IMR-90 (cell line): ENCODE data around the gene TNRC6C. TPM values are rescaled to one million over a fixed set of nuclear protein-coding genes. Genes with fewer than 3 reads are reported as not detected.

Experiments
- ATAC-seq: fragments of 200-7000 bp; cut with Tn5 transposase; 2 replicates; pipeline ENCODE4 v1.9.1; 2020; ENCODE audit warnings: low read depth, mild to moderate bottlenecking, moderate library complexity
- BruUV-seq: library from RNA; stranded (reverse); fragments of 400-500 nt; replicated peaks from 2 replicates; lab custom pipeline; 2021; lab: Mats Ljungman, UMichigan
- CTCF ChIA-PET: fragments of 300-600 bp; formaldehyde crosslinking; extraction: SDS; loops from one replicate; lab custom pipeline; 2021; ENCODE audit warnings: antibody characterized with exemption; lab: Yijun Ruan, JAX
- POLR2A ChIA-PET: fragments of 300-600 bp; sonication (Branson Sonifier 250); formaldehyde crosslinking; loops from one replicate; lab custom pipeline; 2022; ENCODE audit warnings: antibody characterized with exemption; ENCODE audit not compliant: unreplicated experiment; lab: Charles Lee
- DNase-seq: peaks from one replicate; pipeline ENCODE4 v3.0.0; 2013
- H2AFZ ChIP-seq: replicated peaks from 2 replicates; pipeline ENCODE3; 2013; ENCODE audit warnings: low read length, mild to moderate bottlenecking; ENCODE audit not compliant: poor library complexity
- H2AK5ac ChIP-seq: 2 replicates; pipeline ENCODE4 v1.6.1; 2013; ENCODE audit warnings: low read depth, low read length, inconsistent platforms
- H2AK9ac ChIP-seq: replicated peaks from 2 replicates; pipeline ENCODE3; 2013; ENCODE audit warnings: mild to moderate bottlenecking, low read depth, low read length, moderate library complexity; ENCODE audit not compliant: poor library complexity
- H2BK120ac ChIP-seq: 2 replicates; pipeline ENCODE4 v1.6.1; 2013; ENCODE audit warnings: low read depth, low read length, inconsistent platforms
- H2BK15ac ChIP-seq: 3 replicates; pipeline ENCODE4 v1.6.1; 2013; ENCODE audit warnings: low read depth, low read length, inconsistent platforms
- H2BK20ac ChIP-seq: 2 replicates; pipeline ENCODE4 v1.6.1; 2013; ENCODE audit warnings: low read depth, mild to moderate bottlenecking, inconsistent platforms, low read length, moderate library complexity
- H2BK5ac ChIP-seq: 2 replicates; pipeline ENCODE4 v1.6.1; 2013; ENCODE audit warnings: mild to moderate bottlenecking, low read depth, low read length, inconsistent platforms; ENCODE audit not compliant: poor library complexity, severe bottlenecking
- H3K14ac ChIP-seq: replicated peaks from 2 replicates; pipeline ENCODE4 v1.6.1; 2013; ENCODE audit warnings: low read depth, low read length, inconsistent platforms
- H3K18ac ChIP-seq: 2 replicates; pipeline ENCODE4 v1.6.1; 2013; ENCODE audit warnings: low read depth, low read length, control low read depth
- H3K23ac ChIP-seq: 2 replicates; pipeline ENCODE4 v1.6.1; 2013; ENCODE audit warnings: low read depth, low read length, inconsistent platforms
- H3K27ac ChIP-seq: 2 replicates; pipeline ENCODE4 v1.5.1; 2013; ENCODE audit warnings: mild to moderate bottlenecking, control low read depth, low read length; ENCODE audit not compliant: insufficient read depth
- H3K27me3 ChIP-seq: 2 replicates; pipeline ENCODE4 v1.6.1; 2013; ENCODE audit warnings: low read length; ENCODE audit not compliant: control insufficient read depth, insufficient read depth
- H3K36me3 ChIP-seq: 2 replicates; pipeline ENCODE4 v1.6.1; 2013; ENCODE audit warnings: low read length, mixed read lengths; ENCODE audit not compliant: control insufficient read depth, insufficient read depth
- H3K4ac ChIP-seq: 2 replicates; pipeline ENCODE4 v1.6.1; 2013; ENCODE audit warnings: low read depth, low read length, inconsistent platforms
- H3K4me1 ChIP-seq: 2 replicates; pipeline ENCODE4 v1.6.1; 2013; ENCODE audit warnings: low read length, mixed read lengths; ENCODE audit not compliant: control insufficient read depth, insufficient read depth
- H3K4me2 ChIP-seq: 2 replicates; pipeline ENCODE4 v1.6.1; 2013; ENCODE audit warnings: low read depth, mild to moderate bottlenecking, control low read depth, low read length, moderate library complexity
- H3K4me3 ChIP-seq: 2 replicates; pipeline ENCODE4 v1.5.1; 2013; ENCODE audit warnings: low read depth, mild to moderate bottlenecking, control low read depth, low read length, moderate library complexity; ENCODE audit not compliant: insufficient read depth
- H3K56ac ChIP-seq: 2 replicates; pipeline ENCODE4 v1.6.1; 2013; ENCODE audit warnings: low read length, inconsistent platforms; ENCODE audit not compliant: insufficient read depth; ENCODE audit errors: extremely low read depth
- H3K79me1 ChIP-seq, 2 experiments: 2 replicates each; pipeline ENCODE4 v1.6.1; 2013; ENCODE audit warnings: low read length in 2 of 2, inconsistent platforms in 1 of 2, low read depth in 1 of 2
- H3K9ac ChIP-seq: 2 replicates; pipeline ENCODE4 v1.6.1; 2013; ENCODE audit warnings: low read depth, low read length, control low read depth
- H3K9me1 ChIP-seq: 2 replicates; pipeline ENCODE4 v1.6.1; 2013; ENCODE audit warnings: low read length, inconsistent platforms; ENCODE audit not compliant: insufficient read depth
- H3K9me3 ChIP-seq: 2 replicates; pipeline ENCODE4 v1.6.1; 2013; ENCODE audit warnings: low read length; ENCODE audit not compliant: control insufficient read depth, insufficient read depth
- H4K20me1 ChIP-seq: 2 replicates; pipeline ENCODE4 v1.6.1; 2013; ENCODE audit warnings: low read length, inconsistent platforms; ENCODE audit not compliant: insufficient read depth
- H4K5ac ChIP-seq: 2 replicates; pipeline ENCODE4 v1.6.1; 2013; ENCODE audit warnings: mild to moderate bottlenecking, low read depth, low read length, control low read depth
- H4K8ac ChIP-seq, 2 experiments: 2 replicates each; pipeline ENCODE4 v1.6.1; 2013; ENCODE audit warnings: low read depth in 2 of 2, low read length in 2 of 2, control low read depth in 1 of 2, inconsistent platforms in 1 of 2
- H4K91ac ChIP-seq: 2 replicates; pipeline ENCODE4 v1.6.1; 2013; ENCODE audit warnings: low read depth, low read length, inconsistent platforms; ENCODE audit not compliant: insufficient read depth
- BHLHE40 ChIP-seq: fragments of 150-350 bp; IDR thresholded peaks from 2 replicates; pipeline ENCODE4 v1.6.1; 2016; ENCODE audit warnings: mild to moderate bottlenecking, low read depth, low read length
- CEBPB ChIP-seq: IDR thresholded peaks from 2 replicates; pipeline ENCODE4 v1.6.1; 2012; ENCODE audit warnings: low read depth, low read length, improper control_type of control experiment
- CHD1 ChIP-seq: IDR thresholded peaks from 2 replicates; pipeline ENCODE4 v1.6.1; 2012; ENCODE audit warnings: low read depth, low read length, improper control_type of control experiment
- CTCF ChIP-seq: conservative IDR thresholded peaks from 2 replicates; pipeline ENCODE4 v1.5.1; 2012; ENCODE audit warnings: mild to moderate bottlenecking, low read depth, low read length, improper control_type of control experiment
- FOS ChIP-seq: fragments of 150-350 bp; IDR thresholded peaks from 2 replicates; pipeline ENCODE4 v1.6.1; 2016; ENCODE audit warnings: low read depth, low read length
- MAFK ChIP-seq: IDR thresholded peaks from 2 replicates; pipeline ENCODE4 v1.6.1; 2012; ENCODE audit warnings: low read depth, low read length, improper control_type of control experiment
- MXI1 ChIP-seq: IDR thresholded peaks from 2 replicates; pipeline ENCODE4 v1.6.1; 2012; ENCODE audit warnings: low read depth, mild to moderate bottlenecking, low read length, moderate library complexity, borderline replicate concordance
- NFE2L2 ChIP-seq: fragments of 150-350 bp; IDR thresholded peaks from 2 replicates; pipeline ENCODE4 v1.6.1; 2016; ENCODE audit warnings: low read depth, mild to moderate bottlenecking, low read length
- POLR2A ChIP-seq: IDR thresholded peaks from 2 replicates; pipeline ENCODE4 v1.6.1; 2012; ENCODE audit warnings: mild to moderate bottlenecking, low read depth, low read length
- RAD21 ChIP-seq: IDR thresholded peaks from 2 replicates; pipeline ENCODE4 v1.6.1; 2012; ENCODE audit warnings: low read length, improper control_type of control experiment
- RCOR1 ChIP-seq: IDR thresholded peaks from 2 replicates; pipeline ENCODE4 v1.6.1; 2012; ENCODE audit warnings: mild to moderate bottlenecking, low read length, improper control_type of control experiment; ENCODE audit not compliant: insufficient replicate concordance
- RFX5 ChIP-seq: IDR thresholded peaks from 2 replicates; pipeline ENCODE4 v1.8.0; 2012; ENCODE audit warnings: low read depth, mild to moderate bottlenecking, low read length, moderate library complexity
- WGBS, 2 experiments: methylation state at CpG; one replicate each; pipeline versions ENCODE4 v1.1.5 to v1.1.7; 2013; ENCODE audit warnings: missing lambda C conversion rate in 2 of 2; ENCODE audit not compliant: insufficient read length in 1 of 2; ENCODE audit errors: extremely low coverage in 2 of 2; 5-methylcytosine and 5-hydroxymethylcytosine counted together
- dilution Hi-C: fragments of 300-500 bp; cut with HindIII; formaldehyde crosslinking; loops from one replicate; pipeline ENCODE4 v1.14.3; 2018; ENCODE audit warnings: low sequenced_read_pairs; ENCODE audit not compliant: unreplicated experiment
- in situ Hi-C: fragments of 300-500 bp; cut with MboI; formaldehyde crosslinking; loops from 3 replicates; pipeline ENCODE4 v1.14.3; 2019; ENCODE audit warnings: low sequenced_read_pairs, inconsistent platforms, mixed read lengths
- intact Hi-C: fragments of 100-400 bp; cut with micrococcal nuclease; formaldehyde crosslinking; loops from 2 replicates; pipeline ENCODE4 v1.10.0; 2022
- polyA plus RNA-seq, 3 experiments: library from polyadenylated mRNA; depleted of rRNA; stranded (reverse); fragments of >200 nt; gene quantifications; 2 replicates each; pipeline ENCODE4 v1.2.3, GENCODE V29; 2012; ENCODE audit warnings: low replicate concordance in 1 of 3
- total RNA-seq: library from RNA; depleted of rRNA; stranded (reverse); fragments of >200 nt; gene quantifications from 2 replicates; pipeline ENCODE4 v1.2.3, GENCODE V29; 2012
- TF ChIP-seq, protein P1 (sequence below): fragments of 150-350 bp; IDR thresholded peaks from 2 replicates; pipeline ENCODE4 v1.6.1; 2016; ENCODE audit warnings: low read depth, mild to moderate bottlenecking, low read length, moderate library complexity, borderline replicate concordance

Gene TNRC6C
- total and polyA plus RNA-seq, 2 of the 4 experiments (the other 2 are of a cell fraction), result 1.6 to 2.7 TPM

GRCh38 chr17:78103311-78103710 lies 144.8 kb downstream of the TNRC6C start:
- H3K36me3 ChIP-seq, result peaks cover 33% of the 10 kb centered on the region
- H4K8ac ChIP-seq, result no peak overlapping the region
- H3K14ac ChIP-seq, result no peak overlapping the region
- peaks cover 3% of the 10 kb centered on the region; the same call in 1 of the 2 replicates for H3K9me1 ChIP-seq
- no peak for ATAC-seq
- no peak overlapping the region for H2AK5ac ChIP-seq
- H2BK120ac ChIP-seq, result no peak overlapping the region
- H2AK9ac ChIP-seq, result no peak overlapping the region
- no peaks in the 10 kb centered on the region for H3K27me3 ChIP-seq
- H3K56ac ChIP-seq, result no peak overlapping the region
- H3K4me2 ChIP-seq, result no peak overlapping the region
- WGBS, 2 experiments, result no CpG with 5 or more reads among the region's 4 CpGs
- no peak overlapping the region for H4K91ac ChIP-seq
- H3K9ac ChIP-seq, result no peak overlapping the region
- H3K18ac ChIP-seq, result no peak overlapping the region
- peak; percentile 7 for DNase-seq
- H3K9me3 ChIP-seq, result no peaks in the 10 kb centered on the region
- no peak overlapping the region for H2BK20ac ChIP-seq
- no peak overlapping the region for H2AFZ ChIP-seq
- H4K5ac ChIP-seq, result no peak overlapping the region
- no peak overlapping the region for H2BK15ac ChIP-seq
- H3K4me1 ChIP-seq, result no peaks in the 10 kb centered on the region; the same call in 1 of the 2 replicates
- intact Hi-C loops, result no loop called here
- dilution Hi-C loops, result no loop called here
- ChIA-PET CTCF (no interaction called here), POLR2A (no interaction called here)
- H3K23ac ChIP-seq, result no peak overlapping the region
- H3K4me3 ChIP-seq, result no peak overlapping the region
- H3K27ac ChIP-seq, result no peak overlapping the region
- BruUV-seq, result no TSS peak
- H2BK5ac ChIP-seq, result no peak overlapping the region
- TF ChIP-seq, protein P1, sequence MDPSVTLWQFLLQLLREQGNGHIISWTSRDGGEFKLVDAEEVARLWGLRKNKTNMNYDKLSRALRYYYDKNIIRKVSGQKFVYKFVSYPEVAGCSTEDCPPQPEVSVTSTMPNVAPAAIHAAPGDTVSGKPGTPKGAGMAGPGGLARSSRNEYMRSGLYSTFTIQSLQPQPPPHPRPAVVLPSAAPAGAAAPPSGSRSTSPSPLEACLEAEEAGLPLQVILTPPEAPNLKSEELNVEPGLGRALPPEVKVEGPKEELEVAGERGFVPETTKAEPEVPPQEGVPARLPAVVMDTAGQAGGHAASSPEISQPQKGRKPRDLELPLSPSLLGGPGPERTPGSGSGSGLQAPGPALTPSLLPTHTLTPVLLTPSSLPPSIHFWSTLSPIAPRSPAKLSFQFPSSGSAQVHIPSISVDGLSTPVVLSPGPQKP, result no peak
- TF ChIP-seq RAD21 (no peak), MXI1 (no peak), RFX5 (no peak), CHD1 (no peak), NFE2L2 (no peak), BHLHE40 (no peak), CEBPB (no peak), CTCF (no peak), MAFK (no peak), FOS (no peak), RCOR1 (no peak), POLR2A (no peak)
- no peaks in the 10 kb centered on the region for H3K79me1 ChIP-seq
- in situ Hi-C loops, result no loop called here
- H3K4ac ChIP-seq, result no peak overlapping the region
- H4K20me1 ChIP-seq, result no peaks in the 10 kb centered on the region
